Parathyroid adenoma (tissue), 2 donors: ENCODE data around the gene MYLK.
"Not testable (repeated sequence)": the region's sequence is repeated elsewhere in the genome, so short reads cannot be mapped to it uniquely, and the experiment has no call there.

Experiments used
- H2AFZ ChIP-seq: fragments of 300-600 bp; sonication (generic); one replicate; pipeline ENCODE4 v1.7.0; 2017; ENCODE audit warnings: antibody characterized with exemption, mild to moderate bottlenecking
- H3K27ac ChIP-seq: fragments of 300-600 bp; sonication (generic); one replicate; pipeline ENCODE4 v1.7.0; 2017
- H3K27me3 ChIP-seq: fragments of 300-600 bp; sonication (generic); one replicate; pipeline ENCODE4 v1.7.0; 2017; ENCODE audit warnings: low read length; ENCODE audit not compliant: control insufficient read depth, insufficient read depth
- H3K36me3 ChIP-seq: fragments of 300-600 bp; sonication (generic); one replicate; pipeline ENCODE4 v1.7.0; 2017; ENCODE audit warnings: low read length; ENCODE audit not compliant: control insufficient read depth, insufficient read depth
- H3K4me1 ChIP-seq: fragments of 300-600 bp; sonication (generic); one replicate; pipeline ENCODE4 v1.7.0; 2017; ENCODE audit warnings: control low read depth
- H3K4me2 ChIP-seq: fragments of 300-600 bp; sonication (generic); one replicate; pipeline ENCODE4 v1.7.0; 2017; ENCODE audit warnings: low read length
- H3K4me3 ChIP-seq: fragments of 300-600 bp; sonication (generic); one replicate; pipeline ENCODE4 v1.7.0; 2017; ENCODE audit warnings: low read depth, low read length
- H3K79me2 ChIP-seq: fragments of 300-600 bp; sonication (generic); one replicate; pipeline ENCODE4 v1.7.0; 2017; ENCODE audit warnings: control low read depth
- H3K9ac ChIP-seq: fragments of 300-600 bp; sonication (generic); one replicate; pipeline ENCODE4 v1.7.0; 2017; ENCODE audit warnings: mild to moderate bottlenecking
- H3K9me3 ChIP-seq: fragments of 300-600 bp; sonication (generic); one replicate; pipeline ENCODE4 v1.7.0; 2017; ENCODE audit warnings: low read length; ENCODE audit not compliant: control insufficient read depth
- CTCF ChIP-seq: fragments of 300-600 bp; sonication (generic); IDR thresholded peaks from one replicate; pipeline ENCODE4 v1.7.0; 2017; ENCODE audit warnings: antibody characterized with exemption, mild to moderate bottlenecking
- donor health status: primary hyperparathyroidism.

MYLK gene

GRCh38 chr3:123706871-123707270, 177.3 kb downstream of the MYLK start:
- Histone ChIP-seq H3K36me3 (no peaks in the 10 kb centered on the region), H3K27ac (no peak overlapping the region), H3K4me1 (no peaks in the 10 kb centered on the region), H3K27me3 (no peaks in the 10 kb centered on the region), H3K4me3 (no peak overlapping the region), H3K9me3 (no peaks in the 10 kb centered on the region), H3K79me2 (no peaks in the 10 kb centered on the region), H2AFZ (no peak overlapping the region), H3K9ac (no peak overlapping the region), H3K4me2 (no peak overlapping the region)
- no peak for TF ChIP-seq CTCF

DNA sequence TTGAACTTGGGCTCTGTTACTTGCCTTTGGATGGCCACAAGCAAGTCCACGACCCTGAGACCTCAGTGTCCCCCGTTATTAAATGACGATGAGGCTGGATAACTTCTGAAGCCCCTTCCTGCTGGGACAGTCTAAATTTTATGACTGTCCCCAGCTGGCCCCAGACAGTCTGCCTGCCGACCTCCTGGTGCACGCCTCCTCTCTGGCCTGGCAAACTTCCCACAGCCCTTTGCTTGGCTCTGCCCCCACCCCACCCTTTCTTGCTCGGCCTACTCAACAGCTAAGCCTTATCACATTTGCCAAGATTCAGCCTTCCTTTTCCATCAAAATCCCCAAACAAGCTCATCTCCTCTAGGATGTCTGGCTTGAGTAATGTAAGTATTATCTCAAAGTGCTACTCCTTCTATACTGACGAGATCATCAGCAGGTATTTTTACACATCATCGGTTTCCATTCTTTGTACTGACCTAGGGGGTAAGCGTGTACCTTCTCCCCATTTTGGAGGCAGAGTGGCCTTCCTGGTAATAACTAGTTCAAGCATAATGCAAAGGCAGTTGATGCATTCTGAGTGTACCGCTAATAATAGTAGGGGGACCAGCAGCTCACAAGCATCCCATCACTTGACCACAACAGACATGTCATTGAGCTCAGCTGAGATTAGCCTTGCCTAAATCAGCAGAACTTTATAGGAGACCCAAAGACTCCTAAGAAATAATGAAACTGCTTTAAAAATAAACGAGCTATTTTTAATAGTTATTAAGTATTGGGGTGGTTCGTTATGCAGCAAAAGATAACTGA, 178.4 kb downstream of the MYLK start:
- Histone ChIP-seq H3K36me3 (no peaks in the 10 kb centered on the region), H3K9me3 (no peaks in the 10 kb centered on the region), H2AFZ (no peak overlapping the region), H3K4me2 (no peak overlapping the region), H3K4me1 (no peaks in the 10 kb centered on the region), H3K27me3 (no peaks in the 10 kb centered on the region), H3K79me2 (no peaks in the 10 kb centered on the region), H3K9ac (no peak overlapping the region), H3K27ac (no peak overlapping the region), H3K4me3 (no peak overlapping the region)
- TF ChIP-seq CTCF: no peak

- H3K4me3 ChIP-seq, H3K27ac ChIP-seq, H2AFZ ChIP-seq, H3K4me1 ChIP-seq, H3K9ac ChIP-seq, H3K9me3 ChIP-seq, H3K79me2 ChIP-seq, H3K27me3 ChIP-seq, H3K36me3 ChIP-seq, H3K4me2 ChIP-seq: not testable (repeated sequence)
Measured at GRCh38 chr3:123703663-123704062, 180.5 kb downstream of the MYLK start.

- Histone ChIP-seq H2AFZ (no peak overlapping the region), H3K4me2 (no peak overlapping the region), H3K27ac (no peak overlapping the region), H3K9ac (no peak overlapping the region), H3K9me3 (no peaks in the 10 kb centered on the region), H3K27me3 (no peaks in the 10 kb centered on the region), H3K4me3 (no peak overlapping the region), H3K36me3 (no peaks in the 10 kb centered on the region), H3K79me2 (no peaks in the 10 kb centered on the region), H3K4me1 (no peaks in the 10 kb centered on the region)
- TF ChIP-seq CTCF: no peak
Measured at GRCh38 chr3:123702720-123703119, 181.4 kb downstream of the MYLK start.

DNA sequence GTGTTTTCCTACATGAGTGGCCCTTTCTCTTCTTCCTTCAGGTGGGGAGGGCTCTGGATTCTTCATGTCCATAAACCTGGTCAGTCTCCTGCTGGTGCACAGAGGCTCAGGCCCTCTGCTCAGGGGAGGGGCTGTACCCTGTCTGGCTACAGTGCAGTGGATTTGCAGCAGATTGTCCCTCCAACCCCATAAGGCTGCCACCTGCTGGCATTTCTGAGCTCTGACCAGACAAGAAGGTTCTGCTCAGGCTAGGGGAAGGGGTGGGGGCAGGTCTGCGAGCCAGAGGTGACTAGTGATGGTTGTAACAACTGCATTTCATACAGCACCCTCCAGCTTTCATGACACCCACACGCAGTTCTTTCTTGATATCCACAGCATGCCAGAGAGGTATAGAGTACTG, 182.1 kb downstream of the MYLK start:
- not testable (repeated sequence) for H3K79me2 ChIP-seq, H3K27ac ChIP-seq, H3K27me3 ChIP-seq, H3K9me3 ChIP-seq, H2AFZ ChIP-seq, H3K4me1 ChIP-seq, H3K4me2 ChIP-seq, H3K9ac ChIP-seq, H3K4me3 ChIP-seq, H3K36me3 ChIP-seq
- TF ChIP-seq CTCF: peak; percentile 55
